SK-N-SH treated with all-trans-retinoic acid at 6 μM for 48 hours (cell line): ENCODE data around the gene C9.

Source experiments
- ATAC-seq: fragments of 200-7000 bp; cut with Tn5 transposase; 3 replicates; pipeline ENCODE4 v1.9.1; 2020; ENCODE audit warnings: mild to moderate bottlenecking, moderate library complexity
- ARNTL ChIP-seq: fragments of 450-650 bp; formaldehyde crosslinking; IDR thresholded peaks from 2 replicates; pipeline ENCODE4 v1.5.0; 2020; ENCODE audit warnings: low read depth, mild to moderate bottlenecking, moderate library complexity, borderline replicate concordance
- BACH2 ChIP-seq: fragments of 250-450 bp; sonication (Bioruptor Pico); IDR thresholded peaks from 2 replicates; pipeline ENCODE4 v1.9.0; 2021; ENCODE audit warnings: mild to moderate bottlenecking, borderline replicate concordance
- CREB5 ChIP-seq: fragments of 250-450 bp; sonication (Bioruptor Pico); IDR thresholded peaks from 2 replicates; pipeline ENCODE4 v1.5.1; 2020; ENCODE audit warnings: low read depth, mild to moderate bottlenecking, moderate library complexity
- CSDC2 ChIP-seq: fragments of 250-450 bp; sonication (Bioruptor Pico); IDR thresholded peaks from 2 replicates; pipeline ENCODE4 v1.5.0; 2020; ENCODE audit warnings: mild to moderate bottlenecking, moderate library complexity
- ESRRG ChIP-seq: fragments of 250-450 bp; sonication (Bioruptor Pico); IDR thresholded peaks from 2 replicates; pipeline ENCODE4 v1.6.1; 2021; ENCODE audit warnings: mild to moderate bottlenecking
- GLIS3 ChIP-seq: fragments of 250-450 bp; sonication (Bioruptor Pico); IDR thresholded peaks from 2 replicates; pipeline ENCODE4 v1.5.0; 2020; ENCODE audit warnings: mild to moderate bottlenecking, moderate library complexity
- ISL1 ChIP-seq: fragments of 250-450 bp; sonication (Bioruptor Pico); IDR thresholded peaks from 2 replicates; pipeline ENCODE4 v2.1.2; 2022; ENCODE audit warnings: mild to moderate bottlenecking, moderate library complexity
- OSR1 ChIP-seq: fragments of 250-450 bp; sonication (Bioruptor Pico); IDR thresholded peaks from 2 replicates; pipeline ENCODE4 v1.8.0; 2022; ENCODE audit warnings: moderate library complexity, mild to moderate bottlenecking, inconsistent platforms
- PATZ1 ChIP-seq: fragments of 250-450 bp; sonication (Bioruptor Pico); IDR thresholded peaks from 2 replicates; pipeline ENCODE4 v1.8.0; 2020; ENCODE audit warnings: mild to moderate bottlenecking, moderate library complexity, borderline replicate concordance
- PPARA ChIP-seq: fragments of 250-450 bp; sonication (Bioruptor Pico); IDR thresholded peaks from 2 replicates; pipeline ENCODE4 v1.5.0; 2020; ENCODE audit warnings: mild to moderate bottlenecking, borderline replicate concordance
- RARB ChIP-seq: fragments of 250-450 bp; sonication (Bioruptor Pico); IDR thresholded peaks from 2 replicates; pipeline ENCODE4 v1.8.0; 2021; ENCODE audit warnings: mild to moderate bottlenecking, moderate library complexity
- SNAI2 ChIP-seq: fragments of 250-450 bp; sonication (Bioruptor Pico); IDR thresholded peaks from 2 replicates; pipeline ENCODE4 v1.5.0; 2020; ENCODE audit warnings: mild to moderate bottlenecking, moderate library complexity
- TCF4 ChIP-seq: fragments of 250-450 bp; sonication (Bioruptor Pico); IDR thresholded peaks from 2 replicates; pipeline ENCODE4 v1.8.0; 2021; ENCODE audit warnings: mild to moderate bottlenecking, moderate library complexity, borderline replicate concordance
- TOX ChIP-seq: fragments of 250-450 bp; sonication (Bioruptor Pico); IDR thresholded peaks from 2 replicates; pipeline ENCODE4 v1.8.0; 2021; ENCODE audit warnings: mild to moderate bottlenecking, moderate library complexity, borderline replicate concordance
- ZC3H10 ChIP-seq: fragments of 250-450 bp; sonication (Bioruptor Pico); IDR thresholded peaks from 2 replicates; pipeline ENCODE4 v1.5.1; 2021; ENCODE audit warnings: mild to moderate bottlenecking, moderate library complexity
- ZFP3 ChIP-seq: fragments of 250-450 bp; sonication (Bioruptor Pico); IDR thresholded peaks from 2 replicates; pipeline ENCODE4 v1.5.0; 2020; ENCODE audit warnings: mild to moderate bottlenecking, moderate library complexity
- ZFP30 ChIP-seq: fragments of 450-650 bp; formaldehyde crosslinking; IDR thresholded peaks from 2 replicates; pipeline ENCODE4 v1.5.0; 2022; ENCODE audit warnings: mild to moderate bottlenecking, moderate library complexity
- ZNF565 ChIP-seq: fragments of 450-650 bp; formaldehyde crosslinking; conservative IDR thresholded peaks from 2 replicates; pipeline ENCODE4 v1.5.0; 2020; ENCODE audit warnings: low read depth, mild to moderate bottlenecking, moderate library complexity
- ZNF70 ChIP-seq: fragments of 450-650 bp; formaldehyde crosslinking; IDR thresholded peaks from 2 replicates; pipeline ENCODE4 v1.5.0; 2020; ENCODE audit warnings: mild to moderate bottlenecking, moderate library complexity
- ZNF8 ChIP-seq: fragments of 450-650 bp; formaldehyde crosslinking; IDR thresholded peaks from 2 replicates; pipeline ENCODE4 v1.5.0; 2020; ENCODE audit warnings: mild to moderate bottlenecking, moderate library complexity
- TF ChIP-seq, protein P1 (sequence below): fragments of 250-450 bp; sonication (Bioruptor Pico); IDR thresholded peaks from 2 replicates; pipeline ENCODE4 v1.5.1; 2021; ENCODE audit warnings: mild to moderate bottlenecking, moderate library complexity
- TF ChIP-seq, protein P2 (sequence below): fragments of 250-450 bp; sonication (Bioruptor Pico); IDR thresholded peaks from 2 replicates; pipeline ENCODE4 v1.5.0; 2020; ENCODE audit warnings: mild to moderate bottlenecking, moderate library complexity
- TF ChIP-seq, protein P3 (sequence below): fragments of 250-450 bp; sonication (Bioruptor Pico); IDR thresholded peaks from 2 replicates; pipeline ENCODE4 v1.8.0; 2021; ENCODE audit warnings: low read depth, mild to moderate bottlenecking, moderate library complexity, borderline replicate concordance

Gene C9

GRCh38 chr5:39314591-39314990 lies 49.7 kb downstream of the C9 start:
- ATAC-seq, result no peak
- TF ChIP-seq PPARA (CRISPR knock-in tag) (no peak), RARB (CRISPR knock-in tag) (no peak), GLIS3 (CRISPR knock-in tag) (no peak), TCF4 (CRISPR knock-in tag) (no peak), CREB5 (no peak), SNAI2 (CRISPR knock-in tag) (no peak), ZNF565 (no peak), ARNTL (CRISPR knock-in tag) (no peak), BACH2 (no peak)

- ATAC-seq, result no peak
- TF ChIP-seq TOX (no peak), RARB (CRISPR knock-in tag) (no peak), ZFP3 (no peak), CSDC2 (CRISPR knock-in tag) (no peak), ISL1 (CRISPR knock-in tag) (no peak), ZNF8 (CRISPR knock-in tag) (no peak), PATZ1 (no peak), ZFP30 (CRISPR knock-in tag) (no peak), PPARA (CRISPR knock-in tag) (no peak), ESRRG (CRISPR knock-in tag) (no peak), ARNTL (CRISPR knock-in tag) (no peak), ZC3H10 (CRISPR knock-in tag) (no peak), TCF4 (CRISPR knock-in tag) (no peak), ZNF70 (no peak), GLIS3 (CRISPR knock-in tag) (no peak), OSR1 (CRISPR knock-in tag) (no peak), ZNF565 (no peak), BACH2 (no peak)
- TF ChIP-seq, protein P1, sequence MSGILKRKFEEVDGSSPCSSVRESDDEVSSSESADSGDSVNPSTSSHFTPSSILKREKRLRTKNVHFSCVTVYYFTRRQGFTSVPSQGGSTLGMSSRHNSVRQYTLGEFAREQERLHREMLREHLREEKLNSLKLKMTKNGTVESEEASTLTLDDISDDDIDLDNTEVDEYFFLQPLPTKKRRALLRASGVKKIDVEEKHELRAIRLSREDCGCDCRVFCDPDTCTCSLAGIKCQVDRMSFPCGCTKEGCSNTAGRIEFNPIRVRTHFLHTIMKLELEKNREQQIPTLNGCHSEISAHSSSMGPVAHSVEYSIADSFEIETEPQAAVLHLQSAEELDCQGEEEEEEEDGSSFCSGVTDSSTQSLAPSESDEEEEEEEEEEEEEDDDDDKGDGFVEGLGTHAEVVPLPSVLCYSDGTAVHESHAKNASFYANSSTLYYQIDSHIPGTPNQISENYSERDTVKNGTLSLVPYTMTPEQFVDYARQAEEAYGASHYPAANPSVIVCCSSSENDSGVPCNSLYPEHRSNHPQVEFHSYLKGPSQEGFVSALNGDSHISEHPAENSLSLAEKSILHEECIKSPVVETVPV (CRISPR knock-in tag), result no peak
- TF ChIP-seq, protein P2, sequence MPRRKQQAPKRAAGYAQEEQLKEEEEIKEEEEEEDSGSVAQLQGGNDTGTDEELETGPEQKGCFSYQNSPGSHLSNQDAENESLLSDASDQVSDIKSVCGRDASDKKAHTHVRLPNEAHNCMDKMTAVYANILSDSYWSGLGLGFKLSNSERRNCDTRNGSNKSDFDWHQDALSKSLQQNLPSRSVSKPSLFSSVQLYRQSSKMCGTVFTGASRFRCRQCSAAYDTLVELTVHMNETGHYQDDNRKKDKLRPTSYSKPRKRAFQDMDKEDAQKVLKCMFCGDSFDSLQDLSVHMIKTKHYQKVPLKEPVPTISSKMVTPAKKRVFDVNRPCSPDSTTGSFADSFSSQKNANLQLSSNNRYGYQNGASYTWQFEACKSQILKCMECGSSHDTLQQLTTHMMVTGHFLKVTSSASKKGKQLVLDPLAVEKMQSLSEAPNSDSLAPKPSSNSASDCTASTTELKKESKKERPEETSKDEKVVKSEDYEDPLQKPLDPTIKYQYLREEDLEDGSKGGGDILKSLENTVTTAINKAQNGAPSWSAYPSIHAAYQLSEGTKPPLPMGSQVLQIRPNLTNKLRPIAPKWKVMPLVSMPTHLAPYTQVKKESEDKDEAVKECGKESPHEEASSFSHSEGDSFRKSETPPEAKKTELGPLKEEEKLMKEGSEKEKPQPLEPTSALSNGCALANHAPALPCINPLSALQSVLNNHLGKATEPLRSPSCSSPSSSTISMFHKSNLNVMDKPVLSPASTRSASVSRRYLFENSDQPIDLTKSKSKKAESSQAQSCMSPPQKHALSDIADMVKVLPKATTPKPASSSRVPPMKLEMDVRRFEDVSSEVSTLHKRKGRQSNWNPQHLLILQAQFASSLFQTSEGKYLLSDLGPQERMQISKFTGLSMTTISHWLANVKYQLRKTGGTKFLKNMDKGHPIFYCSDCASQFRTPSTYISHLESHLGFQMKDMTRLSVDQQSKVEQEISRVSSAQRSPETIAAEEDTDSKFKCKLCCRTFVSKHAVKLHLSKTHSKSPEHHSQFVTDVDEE (CRISPR knock-in tag), result no peak
Observed at GRCh38 chr5:39309534-39309933, 54.8 kb downstream of the C9 start.

DNA sequence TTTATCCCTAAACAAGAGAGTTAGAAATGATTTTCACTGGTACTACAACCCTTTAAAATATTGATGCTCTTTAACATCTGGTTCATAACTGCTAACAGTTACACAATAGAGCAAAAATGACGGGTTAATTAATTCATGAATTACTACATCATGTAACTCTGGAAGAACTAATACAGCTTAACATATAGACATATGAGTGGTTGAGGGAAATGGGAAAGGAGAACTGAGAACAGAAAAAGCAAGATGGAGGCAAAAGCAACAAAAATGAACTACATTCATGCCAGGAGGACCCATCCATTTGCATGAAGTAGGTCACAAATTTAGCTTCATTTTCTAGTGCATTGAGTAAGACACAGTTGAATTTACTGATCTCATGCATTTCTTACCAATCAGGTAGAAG lies 61.8 kb downstream of the C9 start:
- no peak for ATAC-seq
- TF ChIP-seq, protein P3, sequence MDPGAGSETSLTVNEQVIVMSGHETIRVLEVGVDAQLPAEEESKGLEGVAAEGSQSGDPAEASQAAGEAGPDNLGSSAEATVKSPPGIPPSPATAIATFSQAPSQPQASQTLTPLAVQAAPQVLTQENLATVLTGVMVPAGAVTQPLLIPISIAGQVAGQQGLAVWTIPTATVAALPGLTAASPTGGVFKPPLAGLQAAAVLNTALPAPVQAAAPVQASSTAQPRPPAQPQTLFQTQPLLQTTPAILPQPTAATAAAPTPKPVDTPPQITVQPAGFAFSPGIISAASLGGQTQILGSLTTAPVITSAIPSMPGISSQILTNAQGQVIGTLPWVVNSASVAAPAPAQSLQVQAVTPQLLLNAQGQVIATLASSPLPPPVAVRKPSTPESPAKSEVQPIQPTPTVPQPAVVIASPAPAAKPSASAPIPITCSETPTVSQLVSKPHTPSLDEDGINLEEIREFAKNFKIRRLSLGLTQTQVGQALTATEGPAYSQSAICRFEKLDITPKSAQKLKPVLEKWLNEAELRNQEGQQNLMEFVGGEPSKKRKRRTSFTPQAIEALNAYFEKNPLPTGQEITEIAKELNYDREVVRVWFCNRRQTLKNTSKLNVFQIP (CRISPR knock-in tag), result no peak
- TF ChIP-seq RARB (CRISPR knock-in tag) (no peak), ISL1 (CRISPR knock-in tag) (no peak), ESRRG (CRISPR knock-in tag) (no peak), TOX (no peak), ZNF565 (no peak), CREB5 (no peak), ZFP30 (CRISPR knock-in tag) (no peak), ZNF70 (no peak), SNAI2 (CRISPR knock-in tag) (no peak), BACH2 (no peak), TCF4 (CRISPR knock-in tag) (no peak)
- TF ChIP-seq, protein P2 (CRISPR knock-in tag), result no peak
- TF ChIP-seq, protein P1 (CRISPR knock-in tag), result no peak
